GM19324 (cell line): ENCODE results near the gene EEFSEC.

Experiments
- ATAC-seq: cut with Tn5 transposase; IDR thresholded peaks from one replicate; pipeline ENCODE4 v1.9.1; 2021; ENCODE audit warnings: mild to moderate bottlenecking, moderate library complexity; ENCODE audit not compliant: unreplicated experiment, low FRiP score

The EEFSEC gene

DNA sequence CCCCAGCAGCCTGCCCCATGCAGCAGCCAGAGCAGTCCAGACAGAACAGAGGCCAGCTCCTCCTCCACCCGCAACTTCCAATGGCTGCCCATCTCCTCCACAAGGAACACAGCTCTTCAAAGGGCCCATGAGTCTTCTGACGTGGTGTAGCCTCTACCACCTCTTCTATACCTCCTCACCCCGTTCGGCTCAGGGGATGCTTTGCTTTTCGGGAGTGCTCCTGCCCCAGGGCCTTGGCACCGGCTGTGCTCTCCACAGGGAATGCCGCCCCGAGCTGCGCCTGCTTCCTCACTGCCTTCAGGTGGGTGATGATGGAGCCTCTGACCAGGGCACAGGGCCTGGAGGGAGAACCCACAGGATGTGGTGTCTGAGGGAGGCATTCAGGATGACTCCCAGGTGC lies 298.8 kb downstream of the EEFSEC start:
- ATAC-seq: no peak

DNA sequence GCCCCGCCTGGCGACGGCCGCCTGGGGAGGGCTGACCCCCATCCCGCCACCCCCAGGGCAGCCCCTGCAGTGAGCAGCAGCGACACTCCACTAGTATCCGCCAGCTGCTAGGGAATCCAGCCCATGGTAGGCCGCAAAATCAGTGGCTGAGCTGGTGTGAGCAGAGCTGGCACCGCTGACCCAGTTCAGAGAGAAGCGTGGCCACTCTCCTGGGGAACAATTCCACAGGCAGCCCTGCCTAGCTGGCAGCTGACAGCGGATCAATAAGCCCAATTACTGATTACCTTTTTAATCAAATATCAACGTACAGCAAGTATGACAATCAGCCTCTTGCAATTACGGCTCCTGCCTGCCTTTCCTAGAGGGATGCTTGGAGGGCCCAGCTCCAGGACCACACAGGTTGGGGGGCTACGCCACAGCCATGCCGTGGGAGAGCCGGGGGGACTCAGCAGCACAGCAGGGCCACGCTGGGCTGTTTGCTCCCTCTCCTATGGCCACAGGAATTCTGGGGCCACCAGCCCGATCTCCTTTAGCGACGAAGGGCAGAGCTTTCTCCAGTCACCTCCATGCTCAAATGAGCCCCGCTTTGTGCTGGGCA lies 299.5 kb downstream of the EEFSEC start:
- no peak for ATAC-seq

DNA sequence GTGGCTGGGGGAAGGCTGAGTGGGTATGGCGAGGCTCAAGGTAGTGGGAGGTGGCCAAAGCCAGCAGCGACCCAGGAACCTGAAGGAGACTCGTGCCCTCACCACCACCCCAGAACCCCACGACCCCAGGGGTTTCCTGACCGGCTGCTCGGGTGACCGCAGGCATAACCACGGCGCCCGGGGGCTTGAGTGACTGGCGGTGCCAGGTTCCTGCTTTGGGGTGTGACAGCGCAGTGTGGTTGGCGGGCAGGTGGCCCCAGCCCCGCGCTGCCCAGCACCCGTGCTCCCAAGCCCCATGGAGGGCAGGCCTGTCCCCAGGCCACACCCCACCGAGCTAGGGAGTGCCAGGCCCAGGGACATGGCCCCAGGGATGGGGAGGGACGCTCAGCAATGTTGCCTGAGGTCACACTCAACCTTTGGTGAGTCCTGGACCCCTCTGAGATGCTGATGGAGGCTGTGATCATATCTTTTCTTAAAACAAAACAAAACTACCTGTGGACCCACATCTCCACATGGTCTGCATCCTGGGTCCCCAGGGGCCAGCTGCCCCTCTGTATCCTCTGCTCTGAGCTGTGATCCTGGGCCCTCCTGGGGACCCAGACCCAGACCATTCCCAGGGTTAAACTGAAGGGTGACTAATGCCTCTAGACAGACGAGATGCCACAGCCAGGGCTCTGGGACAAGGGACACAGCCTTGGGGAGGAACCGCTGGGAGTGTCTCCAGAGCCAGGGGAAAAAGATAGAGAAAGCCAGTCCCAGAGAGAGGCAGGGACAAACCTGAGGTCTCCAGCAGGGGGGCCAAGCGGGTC lies 300.4 kb downstream of the EEFSEC start:
- ATAC-seq: no peak

DNA sequence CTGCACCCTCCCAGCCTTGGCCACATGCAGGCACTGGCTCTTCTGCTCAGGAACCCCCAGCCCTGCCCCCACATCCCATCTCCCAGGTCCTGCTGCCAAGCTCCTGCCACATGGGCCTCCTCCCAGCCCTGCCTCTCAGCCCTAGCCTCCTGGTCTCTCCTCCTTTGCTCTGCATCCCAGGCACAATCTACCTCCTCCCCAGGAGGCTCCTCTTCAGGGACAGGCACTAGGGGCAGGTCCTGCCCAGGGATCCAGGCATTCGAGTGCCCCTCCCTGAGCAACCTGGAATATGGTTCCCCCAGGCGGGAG lies 301.0 kb downstream of the EEFSEC start:
- no peak for ATAC-seq

DNA sequence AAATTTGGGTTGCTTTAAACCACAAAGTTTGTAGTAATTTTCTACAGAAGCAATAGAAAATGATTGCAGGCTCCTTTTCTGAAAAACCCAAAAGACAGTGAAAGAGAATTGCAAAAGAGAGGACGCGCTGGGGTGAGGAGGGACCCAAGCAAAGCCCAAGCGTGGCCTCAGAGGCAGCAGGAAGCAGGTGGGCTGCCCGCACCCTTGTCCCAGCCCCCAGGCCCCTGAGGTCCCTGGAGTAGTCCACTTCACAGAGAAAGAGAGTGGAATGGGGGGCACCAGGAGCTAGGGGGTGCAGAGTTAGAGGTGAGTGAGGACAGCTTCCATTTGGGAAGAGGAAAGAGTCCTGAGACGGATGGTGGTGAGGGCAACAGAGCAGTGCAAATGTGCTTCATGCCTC lies 301.8 kb downstream of the EEFSEC start:
- no peak for ATAC-seq

DNA sequence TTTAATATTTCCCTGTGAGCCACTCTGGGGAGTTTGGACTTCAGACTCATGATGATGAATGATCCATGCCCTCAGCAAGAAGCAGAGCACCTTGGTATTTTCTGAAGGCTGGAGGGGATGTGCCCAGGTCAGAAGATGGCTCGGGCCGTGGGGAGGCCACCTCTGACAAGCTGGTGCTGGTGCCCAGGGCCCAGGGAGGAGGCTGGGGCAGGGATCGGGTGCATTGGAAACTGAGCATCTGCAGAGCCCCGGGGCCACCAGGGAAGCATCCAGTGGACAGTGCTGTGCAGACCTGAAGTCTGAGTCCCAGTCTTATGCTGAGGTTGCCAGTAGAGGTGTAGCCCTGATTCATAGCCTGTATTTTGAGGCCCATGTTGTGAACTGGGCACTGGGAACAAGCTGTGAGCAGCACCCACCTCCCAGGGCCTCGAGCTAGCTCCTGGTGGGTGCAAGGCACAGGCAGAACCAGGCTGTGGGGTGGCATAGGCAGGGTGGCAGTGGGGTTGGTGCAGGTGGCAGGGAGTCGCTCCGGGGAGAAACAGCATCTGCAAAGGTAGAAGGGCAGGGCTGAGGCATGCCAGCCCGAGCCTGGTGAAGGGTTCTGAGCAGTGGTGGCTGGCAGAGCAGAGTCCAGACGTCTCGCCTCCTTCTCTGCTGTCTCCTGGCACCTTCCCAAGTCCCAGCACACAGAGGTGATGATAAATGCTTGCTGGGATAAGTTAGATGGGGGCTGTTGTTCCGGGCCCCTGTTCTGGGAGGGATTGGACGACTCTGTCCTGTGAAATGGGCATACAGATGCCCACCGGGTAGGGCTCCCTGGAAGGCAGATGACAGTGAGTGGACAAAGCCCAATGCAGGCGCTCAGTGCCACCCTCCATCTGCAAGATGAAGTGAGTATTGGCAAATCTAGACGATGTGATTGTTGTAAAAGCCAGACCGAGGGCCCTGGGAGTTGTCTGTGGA lies 302.8 kb downstream of the EEFSEC start:
- ATAC-seq: no peak

DNA sequence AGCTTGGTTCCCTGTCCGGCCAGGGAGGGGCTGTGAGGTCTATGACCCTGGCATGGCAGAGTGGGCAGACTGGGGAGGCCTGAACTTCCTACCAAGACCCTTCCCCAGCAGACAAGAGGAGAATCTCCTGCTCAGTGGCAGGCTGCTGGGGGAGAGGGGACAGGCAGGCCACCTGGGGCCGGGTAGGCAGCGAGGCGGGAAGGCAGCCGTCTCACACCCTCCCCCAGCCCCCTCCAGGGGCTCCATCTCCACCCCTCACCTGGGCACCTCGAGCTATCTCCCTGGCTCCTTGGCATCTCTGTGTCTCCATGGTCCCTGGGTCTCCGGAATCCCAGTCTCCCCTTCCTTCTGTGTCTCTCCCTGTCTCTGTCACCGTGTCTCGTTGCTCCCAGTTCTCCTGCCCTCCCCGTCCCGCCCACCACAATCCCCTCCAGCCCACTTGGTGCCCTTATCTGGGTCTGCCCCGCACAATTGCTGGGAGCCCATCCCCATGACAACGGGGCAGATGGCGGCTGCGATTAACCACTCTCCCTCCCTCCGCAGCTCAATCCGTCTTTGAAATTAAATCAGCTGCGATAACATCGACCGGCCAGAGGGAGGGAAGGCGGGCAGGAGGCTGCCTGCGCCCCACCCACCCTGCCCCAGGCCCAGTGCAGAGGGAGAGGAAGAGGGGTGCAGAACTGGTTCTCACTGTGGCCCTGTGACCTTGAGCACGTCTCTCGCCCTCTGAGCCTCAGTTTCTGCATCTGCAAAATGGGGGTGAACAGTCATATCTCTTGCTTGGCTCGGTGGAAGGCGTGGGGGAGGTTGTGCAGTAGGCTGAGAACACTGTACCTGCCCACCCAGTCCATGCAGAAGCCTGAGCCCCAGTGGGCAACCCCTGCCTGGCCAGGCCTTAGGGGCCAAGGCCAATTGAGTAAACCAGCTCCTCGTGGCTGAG lies 303.8 kb downstream of the EEFSEC start:
- ATAC-seq: no peak

DNA sequence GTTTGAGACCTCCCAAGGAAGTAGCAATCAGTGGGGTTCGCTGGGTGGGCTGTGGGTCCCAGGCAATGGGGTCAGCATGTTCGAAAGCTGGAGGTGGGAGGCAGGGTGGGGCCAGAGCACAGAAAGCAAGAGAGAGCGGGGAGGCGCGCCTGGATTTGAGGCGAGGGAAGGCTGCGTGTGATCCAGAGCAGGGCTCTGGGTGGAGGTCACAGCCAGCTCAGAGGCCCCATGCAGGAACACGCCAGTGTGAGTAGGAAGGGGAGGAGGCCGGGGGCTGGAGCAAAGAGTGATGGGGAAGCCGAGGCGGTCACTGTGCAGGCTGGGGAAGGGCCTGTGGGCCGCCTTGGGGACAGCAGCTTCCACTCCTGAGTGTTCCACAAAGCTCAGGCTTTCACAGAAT lies 304.7 kb downstream of the EEFSEC start:
- ATAC-seq: no peak
